GM12875 (cell line): ENCODE results near the gene PTPA.

ENCODE experiments used
- H3K4me3 ChIP-seq: one replicate; pipeline ENCODE4 v1.5.1; 2011; ENCODE audit warnings: low read depth, low read length, control low read depth
- CTCF ChIP-seq: IDR thresholded peaks from 2 replicates; pipeline ENCODE4 v1.5.1; 2011; ENCODE audit warnings: low read depth, mild to moderate bottlenecking, control low read depth, inconsistent platforms, low read length, moderate library complexity, borderline replicate concordance; ENCODE audit not compliant: insufficient read depth

Gene PTPA

DNA sequence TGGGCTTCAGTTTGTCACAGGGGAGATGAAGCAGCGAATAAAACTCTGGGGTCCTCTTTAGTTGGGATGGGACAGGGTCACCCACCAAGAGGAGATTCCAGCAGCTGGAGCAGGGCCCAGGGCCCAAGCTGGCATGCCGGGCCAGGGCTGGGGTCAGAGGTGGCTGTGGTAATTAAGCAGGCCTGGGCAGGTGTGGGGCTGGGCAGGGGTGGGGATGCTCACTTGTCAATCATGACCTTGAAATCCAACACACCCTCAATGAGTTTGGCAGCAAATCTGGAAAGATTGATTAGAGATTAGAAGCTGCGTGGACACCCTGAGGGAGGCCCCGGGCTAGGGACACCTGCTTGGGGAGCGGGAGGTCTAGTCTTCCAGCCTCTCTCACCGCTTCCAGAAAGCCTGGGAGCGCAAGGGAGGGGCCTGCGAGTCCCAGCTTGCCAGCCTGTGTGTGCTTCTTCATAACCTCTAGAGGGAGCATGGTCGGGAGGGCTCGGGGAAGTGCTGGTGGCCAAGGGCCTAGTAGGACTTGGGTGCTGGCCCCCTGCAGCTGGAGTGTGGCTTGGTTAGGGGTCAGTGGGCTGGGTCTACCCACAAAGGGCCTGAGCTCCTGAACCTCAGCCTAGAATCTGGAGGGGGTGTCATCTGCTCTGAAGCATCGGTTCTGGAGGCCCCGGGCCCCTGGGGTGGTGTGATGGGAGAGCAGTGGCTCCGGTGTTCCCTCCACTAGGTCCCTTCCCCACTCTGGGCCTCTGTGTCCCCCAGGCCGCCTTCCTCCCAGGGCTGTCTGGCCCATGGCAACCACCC lies 8.2 kb upstream of the PTPA start:
- peak; percentile 72 for TF ChIP-seq CTCF
- no peak overlapping the region for H3K4me3 ChIP-seq

GRCh38 chr9:129103595-129103965 lies 7.6 kb upstream of the PTPA start:
- H3K4me3 ChIP-seq: no peak overlapping the region
- TF ChIP-seq CTCF: no peak

GRCh38 chr9:129104051-129104450 lies 7.2 kb upstream of the PTPA start:
- TF ChIP-seq CTCF: no peak
- H3K4me3 ChIP-seq: no peak overlapping the region

GRCh38 chr9:129105857-129106694 lies 5.1 kb upstream of the PTPA start:
- TF ChIP-seq CTCF: no peak
- no peak overlapping the region for H3K4me3 ChIP-seq

DNA sequence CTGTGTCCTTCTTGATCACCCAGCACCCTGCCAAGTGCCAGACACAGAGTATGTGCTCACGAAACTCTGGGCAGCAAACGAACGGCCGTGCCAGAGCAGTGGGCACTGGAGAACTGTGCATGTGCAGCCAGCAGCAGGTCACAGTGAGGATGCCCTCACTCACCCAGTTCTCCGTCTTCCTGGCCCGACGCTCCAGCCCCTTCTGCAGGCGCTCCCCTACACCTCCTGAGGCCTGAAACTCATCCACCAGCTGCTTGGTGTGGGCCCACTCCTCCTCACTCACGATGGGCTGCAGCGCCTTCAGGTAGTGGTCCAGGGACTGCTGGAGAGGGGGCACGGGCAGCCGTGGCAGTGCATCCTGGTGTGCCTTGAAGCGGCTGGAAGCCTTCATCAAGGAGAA lies 3.6 kb upstream of the PTPA start:
- TF ChIP-seq CTCF: no peak
- H3K4me3 ChIP-seq: no peak overlapping the region

DNA sequence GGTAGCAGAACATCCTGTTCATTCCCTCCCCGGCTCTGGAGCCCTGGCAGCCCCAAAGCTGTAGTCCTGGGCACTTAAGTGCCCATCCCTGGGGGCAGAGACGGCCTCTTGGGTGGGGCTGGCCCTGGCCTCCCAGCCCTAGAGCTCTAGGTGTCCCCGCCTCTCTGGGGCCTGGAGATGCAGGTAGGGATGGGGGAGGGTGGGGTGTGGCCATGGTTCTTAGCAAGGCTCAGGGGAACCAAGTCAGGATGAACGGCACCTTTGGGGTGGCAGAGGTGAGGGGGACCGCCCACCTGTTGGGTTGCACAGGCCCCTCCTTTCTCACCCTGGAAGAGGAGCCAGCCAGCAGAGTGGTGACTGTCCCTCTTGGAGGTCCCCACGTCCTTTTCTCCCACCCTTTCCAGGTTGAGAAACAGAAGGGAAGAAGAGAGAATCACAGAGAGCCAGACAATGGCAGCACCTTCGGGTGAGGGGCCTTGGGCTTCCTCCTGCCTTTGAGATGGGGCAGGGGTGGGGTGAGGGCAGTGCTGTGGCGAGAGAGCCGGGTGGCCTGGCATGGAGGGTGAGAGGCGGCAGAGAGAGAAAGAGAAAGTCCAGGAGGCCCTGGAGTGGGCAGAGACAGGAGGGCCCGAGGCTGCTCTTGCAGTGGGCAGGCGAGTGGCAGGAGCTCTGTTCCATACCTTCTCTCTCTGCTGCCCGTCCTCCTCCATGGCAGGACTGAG lies 3.0 kb upstream of the PTPA start:
- TF ChIP-seq CTCF: no peak
- H3K4me3 ChIP-seq: no peak overlapping the region
